Adrenal gland (tissue), 12 donors: ENCODE measurements around the gene AQP1. TPM values are rescaled to one million over a fixed set of nuclear protein-coding genes. Genes with fewer than 3 reads are reported as not detected.

Source experiments
- DNase-seq, 7 donors: peaks; one replicate each; pipeline ENCODE4 v3.0.0-alpha.2; 2019 to 2020
- H3K27ac ChIP-seq, 5 donors: fragments of 200-600 bp; sonication (generic) in 4 of 5; 1 replicate in 3 of 5; 2 replicates in 2 of 5; pipeline versions ENCODE4 v1.5.1 to v1.8.0; 2016 to 2020; ENCODE audit warnings: mild to moderate bottlenecking in 1 of 5
- H3K27me3 ChIP-seq: fragments of 200-600 bp; 2 replicates; pipeline ENCODE4 v1.8.0; 2021
- H3K36me3 ChIP-seq, 2 donors: fragments of 200-600 bp; replicated peaks in 1 of 2; 1 replicate in 1 of 2; 2 replicates in 1 of 2; pipeline versions ENCODE4 v1.5.1 to v1.8.0; 2018 to 2022
- H3K4me1 ChIP-seq, 2 donors: fragments of 200-600 bp; replicated peaks in 1 of 2; 1 replicate in 1 of 2; 2 replicates in 1 of 2; pipeline versions ENCODE4 v1.5.1 to v1.8.0; 2018 to 2021
- H3K4me3 ChIP-seq, 4 donors: fragments of 200-600 bp; sonication (generic) in 3 of 4; one replicate each; pipeline ENCODE4 v1.5.1; 2016 to 2018
- H3K9me3 ChIP-seq, 3 donors: fragments of 200-600 bp; sonication (generic) in 1 of 3; replicated peaks in 1 of 3; 1 replicate in 2 of 3; 2 replicates in 1 of 3; pipeline versions ENCODE4 v1.5.1 to v1.8.0; 2016 to 2021
- CTCF ChIP-seq, 6 experiments: fragments of 450-650 bp in 4 of 6; fragments of 200-600 bp in 2 of 6; sonication (generic) in 1 of 6; IDR thresholded peaks; 1 replicate in 5 of 6; 2 replicates in 1 of 6; pipeline versions ENCODE4 v1.5.1 to v1.8.0; 2016 to 2021; ENCODE audit warnings: antibody characterized with exemption in 6 of 6, mild to moderate bottlenecking in 2 of 6, moderate library complexity in 1 of 6
- POLR2A ChIP-seq, 2 donors: fragments of 450-650 bp; IDR thresholded peaks; one replicate each; pipeline ENCODE4 v1.6.1; 2017; ENCODE audit warnings: antibody characterized with exemption in 2 of 2, mild to moderate bottlenecking in 2 of 2, moderate library complexity in 1 of 2
- WGBS, 4 donors: extraction: QIAGEN DNeasy Blood & Tissue Kit in 2 of 4; methylation state at CpG; one replicate each; pipeline versions ENCODE4 v1.1.5 to v1.1.7; 2013 to 2017; 5-methylcytosine and 5-hydroxymethylcytosine counted together
- intact Hi-C, 2 donors: fragments of 100-400 bp; cut with DNase I; formaldehyde crosslinking; loops; one replicate each; pipeline versions ENCODE4 v1.14.1 to v1.15.0; 2022 to 2023
- polyA plus RNA-seq, 3 donors: library from polyadenylated mRNA; stranded (reverse); fragments of 200-250 nt in 2 of 3; fragments of 350-450 nt in 1 of 3; fragmentation: Illumina TruSeq in 1 of 3; extraction: RNeasy Lipid Tissue Mini Kit (QIAGEN cat#74804) in 1 of 3; gene quantifications; one replicate each; pipeline ENCODE4 v1.2.3, GENCODE V29; 2013 to 2014
- total RNA-seq, 9 donors: library from RNA; depleted of rRNA in 4 of 9; stranded (reverse); fragments of >200 nt in 4 of 9; fragments of 120-200 nt in 1 of 9; fragmentation: NEBNext Ultra II Directional in 1 of 9; extraction: Animal tissue kit (Norgen Biotek cat#: 25700) in 1 of 9; gene quantifications; one replicate each; pipeline versions ENCODE4 v1.1.0 to v1.2.4, GENCODE V29; 2013 to 2023
- donor health status: healthy with polysubstance abuse.
- donor health status: Bipolar disorder and iron deficiency.
- donor health status: DM: yes; HTN: yes; CAD: no.
- donor health status: DM: no; HTN: no; CAD: no.
- donor health status: DM: no; HTN: no; CAD: no.
- donor health status: DM: yes; HTN: yes; CAD: no.

Gene AQP1
- total and polyA plus RNA-seq, 12 donors = 7.6 to 77.4 (median 40.5) TPM

- DNase-seq = peak in 3 of 7 donors; percentile 7 to 39 (median 12)
- Histone ChIP-seq H3K9me3 (no peaks in the 10 kb centered on the region), H3K27me3 (no peaks in the 10 kb centered on the region), H3K36me3 (no peaks in the 10 kb centered on the region), H3K4me1 (no peaks in the 10 kb centered on the region), H3K27ac (no peak overlapping the region), H3K4me3 (no peak overlapping the region)
- intact Hi-C loops = no loop called here
- 90 to 95% (median 93%) methylated on average over 7 to 13 of the region's 13 CpGs for WGBS, 4 donors
- TF ChIP-seq CTCF (IDR thresholded peaks at IDR 0.05) (no peak), POLR2A (IDR thresholded peaks at IDR 0.05) (no peak)
Observed at GRCh38 chr7:30928254-30928872, 16.7 kb downstream of the AQP1 start.

GRCh38 chr7:30929686-30930085, 18.0 kb downstream of the AQP1 start:
- no peaks in the 10 kb centered on the region for H3K9me3 ChIP-seq
- 82 to 91% (median 87%) methylated on average over 3 to 4 of the region's 4 CpGs for WGBS, 4 donors
- H3K4me3 ChIP-seq = no peak overlapping the region
- no peaks in the 10 kb centered on the region for H3K36me3 ChIP-seq
- H3K4me1 ChIP-seq = no peaks in the 10 kb centered on the region
- TF ChIP-seq POLR2A (IDR thresholded peaks at IDR 0.05) (no peak), CTCF (IDR thresholded peaks at IDR 0.05) (no peak)
- H3K27me3 ChIP-seq = no peaks in the 10 kb centered on the region
- peak in 1 of 7 donors; percentile 38 for DNase-seq
- intact Hi-C loops = loop anchor here in 1 of 2 donors (10.0 kb wide), 1 partner anchor 125 kb away; no protein-coding TSS in a partner anchor
- no peak overlapping the region for H3K27ac ChIP-seq

- no peak overlapping the region for H3K27ac ChIP-seq
- intact Hi-C loops = loop anchor here in 1 of 2 donors (10.0 kb wide), 1 partner anchor 126 kb away; no protein-coding TSS in a partner anchor
Observed at GRCh38 chr7:30930621-30931020, 19.0 kb downstream of the AQP1 start.

More at GRCh38 chr7:30930621-30931020, 19.0 kb downstream of the AQP1 start:
- WGBS, 4 donors = 55 to 78% (median 64%) methylated on average over 6 to 8 of the region's 8 CpGs
- Histone ChIP-seq H3K36me3 (no peaks in the 10 kb centered on the region), H3K4me1 (no peaks in the 10 kb centered on the region), H3K27me3 (no peaks in the 10 kb centered on the region), H3K9me3 (no peaks in the 10 kb centered on the region), H3K4me3 (no peak overlapping the region)
- TF ChIP-seq CTCF (IDR thresholded peaks at IDR 0.05) (no peak), POLR2A (IDR thresholded peaks at IDR 0.05) (no peak)
- DNase-seq = peak in 2 of 7 donors; percentile 16 to 61
